ENCODE data around the gene TTLL8. TPM values are rescaled to one million over a fixed set of nuclear protein-coding genes. Genes with fewer than 3 reads are reported as not detected.
"Not testable (repeated sequence)": the region's sequence is repeated elsewhere in the genome, so short reads cannot be mapped to it uniquely, and the experiment has no call there.

Gene TTLL8
- total RNA-seq: not detected

DNA sequence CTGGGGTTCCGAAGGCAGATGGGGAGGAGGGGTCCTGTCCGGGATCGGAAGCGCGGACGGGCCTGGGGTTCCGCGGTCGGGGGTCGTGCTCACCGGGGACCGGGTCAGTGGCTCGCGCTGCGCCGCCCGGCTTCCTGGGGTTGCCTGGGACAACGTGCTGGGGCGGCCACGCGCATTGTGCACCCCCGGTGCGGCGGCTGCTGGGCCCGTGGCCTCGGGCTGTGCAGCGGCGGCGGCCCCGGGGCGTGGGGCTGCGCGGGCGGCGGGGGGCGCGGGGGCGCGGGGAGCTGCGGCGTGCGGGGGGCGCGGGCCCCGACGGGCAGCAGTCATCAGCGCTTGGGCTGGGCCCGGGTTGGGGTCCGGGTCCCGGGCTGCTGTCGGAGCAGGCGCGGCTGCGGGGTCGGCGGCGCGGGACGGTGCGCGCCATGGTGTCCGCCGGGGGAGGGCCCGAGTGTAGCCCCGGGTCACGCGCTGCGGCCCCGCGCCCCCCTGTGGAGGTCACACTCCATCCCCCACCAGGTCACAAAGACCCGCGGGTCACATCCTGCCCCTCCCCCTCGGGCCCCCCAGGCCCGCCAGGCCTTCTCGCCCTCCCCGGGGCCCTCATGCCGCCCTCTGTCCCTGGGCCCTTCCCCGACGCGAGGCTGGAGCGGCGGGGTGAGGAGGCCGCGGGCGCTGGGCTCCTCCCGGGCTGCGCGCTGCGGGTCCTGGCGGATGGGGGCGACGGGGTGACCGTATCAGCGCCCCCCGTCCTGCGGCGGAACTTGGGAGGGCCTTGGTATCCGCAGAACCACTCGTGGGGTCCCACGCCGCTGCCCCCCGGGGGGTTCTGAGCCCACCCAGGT is at the start of gene TTLL8:
Gene TTLL8, minus strand, starts transcription at position 238 of the 845 bp plus-strand sequence.
- DNase-seq: no peak

DNA sequence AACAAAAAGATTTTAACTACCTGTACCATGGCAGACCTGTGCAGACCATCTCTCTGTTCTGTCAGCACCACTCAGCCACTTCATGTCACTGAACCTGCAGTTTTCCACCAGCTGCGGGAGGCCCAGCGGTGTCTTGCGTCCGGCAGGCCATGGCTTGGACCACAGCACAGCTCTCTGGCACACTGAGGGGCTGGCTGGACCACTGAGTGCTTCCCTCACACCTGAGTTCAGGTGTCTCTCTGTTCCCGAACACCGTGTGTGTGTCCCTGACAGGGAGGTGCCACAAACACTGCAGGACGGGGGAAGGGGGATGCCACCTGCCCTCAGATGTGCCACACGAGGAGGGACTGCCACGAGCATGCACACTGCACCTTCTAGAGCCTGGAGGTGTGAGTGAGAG is 49.4 kb upstream of the TTLL8 start:
- no peak for DNase-seq

DNA sequence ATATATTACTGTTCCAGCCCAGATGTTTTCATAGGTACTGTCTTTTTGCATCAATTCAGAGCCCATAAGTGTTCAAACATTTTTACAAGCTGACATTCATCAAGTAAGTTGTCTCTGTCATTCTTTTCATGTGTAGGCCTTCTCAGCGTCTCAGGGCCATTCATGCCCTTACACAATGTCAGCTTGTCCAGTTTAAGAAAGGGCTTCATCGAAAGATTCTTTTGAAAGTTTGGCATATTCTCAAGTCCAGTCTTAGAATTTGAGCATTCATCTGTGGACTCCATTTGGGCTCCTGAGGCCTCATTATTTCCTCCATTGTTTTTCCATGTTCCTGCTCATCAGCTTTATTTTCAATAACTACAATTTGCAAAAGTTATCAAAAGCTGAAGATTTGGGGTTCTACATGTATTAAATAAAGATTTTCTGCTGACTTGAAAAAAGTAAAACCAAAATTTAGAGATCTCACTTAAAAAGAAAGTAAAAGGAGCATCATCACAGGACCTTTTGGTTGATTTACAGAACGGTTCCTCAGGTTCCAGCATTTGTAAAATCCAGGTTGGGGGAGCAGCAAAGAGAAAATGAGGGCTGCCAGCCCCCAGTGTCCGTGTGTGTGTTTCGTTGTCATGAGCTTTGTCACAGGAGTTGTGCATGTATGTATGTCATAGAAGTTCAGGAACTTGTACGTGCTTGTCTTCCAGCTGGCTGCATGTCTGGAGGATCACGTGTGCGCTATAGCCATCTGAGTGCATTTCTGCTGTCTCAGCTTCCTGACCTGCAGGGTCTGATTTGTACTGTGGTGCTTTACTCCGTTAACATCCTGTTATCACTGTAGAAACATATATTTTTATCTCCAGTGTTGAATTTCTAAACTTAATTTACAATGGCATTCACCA is 47.4 kb upstream of the TTLL8 start:
- DNase-seq: peak; percentile 70

DNA sequence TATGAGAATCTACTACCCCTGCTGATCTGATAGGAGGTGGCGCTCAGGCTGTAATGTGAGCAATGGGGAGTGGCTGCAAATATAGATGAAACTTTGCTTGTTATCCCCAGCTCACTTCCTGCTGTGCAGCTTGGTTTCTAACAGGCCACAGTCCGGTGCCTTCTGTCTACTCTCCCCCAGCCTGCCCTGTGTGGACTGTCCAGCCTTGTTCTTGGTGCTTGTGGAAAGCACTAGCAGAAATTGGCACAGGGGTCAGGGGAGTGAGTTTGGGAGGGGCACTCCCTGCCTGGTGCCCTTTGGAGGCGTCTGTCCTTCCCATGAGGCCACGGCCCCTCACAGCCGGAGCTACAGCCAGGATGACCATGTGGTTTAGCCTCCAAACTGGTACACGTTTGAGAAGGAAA is 46.0 kb upstream of the TTLL8 start:
- DNase-seq: no peak

DNA sequence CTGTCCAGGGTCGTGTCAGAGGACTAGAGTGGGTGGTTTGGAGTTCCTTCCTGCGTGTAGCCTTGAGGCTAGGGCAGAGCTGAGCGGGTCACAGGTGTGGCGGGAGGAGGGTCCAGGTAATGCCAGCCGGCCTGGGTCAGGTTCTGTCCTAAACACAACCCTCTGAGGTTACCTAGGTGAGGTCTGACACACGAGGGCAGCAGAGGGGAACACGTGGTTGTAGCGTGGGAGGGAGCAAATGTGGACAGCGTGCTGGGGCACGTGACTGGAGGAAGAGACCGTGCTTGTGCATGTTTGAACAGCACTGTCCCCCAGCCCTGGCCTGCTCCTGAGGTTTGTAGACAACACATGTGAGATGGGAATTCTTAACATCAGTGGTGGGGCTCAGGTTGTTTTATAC is 44.8 kb upstream of the TTLL8 start:
- no peak for DNase-seq

DNA sequence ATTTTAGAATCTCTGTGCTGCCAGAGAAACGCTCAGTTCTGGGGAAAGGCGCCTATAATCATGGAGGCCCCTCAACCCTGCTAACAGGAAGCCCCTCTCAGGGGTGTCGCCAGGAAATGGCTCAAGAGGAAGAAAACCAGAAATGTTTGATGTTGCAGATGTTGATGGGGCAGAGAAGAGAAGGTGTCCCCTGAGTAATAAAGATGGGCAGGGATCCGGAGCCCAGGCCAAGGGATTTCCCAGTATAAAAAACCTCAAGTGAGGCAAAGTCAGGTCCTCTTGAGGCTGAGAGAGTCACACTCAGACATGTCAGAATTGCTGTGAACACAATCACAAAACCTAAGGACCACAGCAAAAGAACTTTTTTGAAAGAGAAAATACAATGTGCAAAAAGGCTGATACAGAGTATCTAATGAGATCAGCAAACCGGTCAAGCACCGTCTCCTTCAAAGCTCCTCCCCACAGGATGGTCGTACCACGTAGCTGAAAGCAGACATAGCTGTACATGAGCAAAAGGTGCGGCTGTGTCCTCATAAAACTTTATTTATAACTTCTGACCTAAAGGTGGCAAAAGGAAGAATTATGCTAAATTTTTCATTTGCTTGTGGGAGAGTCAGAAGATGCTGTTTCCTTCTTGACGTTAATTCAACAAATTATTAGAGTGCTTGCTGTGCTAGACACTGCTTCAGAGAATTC is 43.9 kb upstream of the TTLL8 start:
- DNase-seq: no peak

DNA sequence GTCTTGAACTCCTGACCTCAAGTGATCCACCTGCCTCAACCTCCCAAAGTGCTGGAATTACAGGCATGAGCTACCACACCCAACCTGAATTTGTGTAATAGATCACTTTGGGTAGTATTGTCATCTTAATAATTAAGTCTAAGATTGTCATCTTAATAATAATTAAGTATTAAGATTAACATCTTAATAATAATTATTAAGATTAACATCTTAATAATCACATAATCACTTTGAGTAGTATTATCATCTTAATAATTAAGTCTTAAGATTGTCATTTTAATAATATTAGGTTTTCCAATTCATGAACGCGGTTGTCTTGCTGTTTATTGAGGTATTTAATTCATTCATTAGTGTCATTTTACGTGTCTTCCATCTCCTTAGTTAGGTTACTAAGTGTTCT is 40.0 kb upstream of the TTLL8 start:
- DNase-seq: no peak

DNA sequence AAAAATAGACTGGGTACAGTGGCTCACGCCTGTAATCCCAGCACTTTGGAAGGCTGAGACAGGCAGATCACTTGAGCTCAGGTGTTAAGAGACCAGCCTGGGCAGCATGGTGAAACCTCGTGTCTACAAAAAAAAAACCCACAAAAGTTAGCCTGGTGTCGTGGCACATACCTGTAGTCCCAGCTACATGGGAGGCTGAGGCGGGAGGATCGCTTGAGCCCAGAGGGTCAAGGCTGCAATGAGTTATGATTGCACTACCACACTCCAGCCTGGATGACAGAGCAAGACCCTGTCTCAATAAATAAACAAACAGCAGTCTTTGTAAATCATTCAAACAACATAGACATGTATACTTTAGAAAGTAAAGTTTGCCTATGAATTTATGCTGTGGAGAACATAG is 34.2 kb upstream of the TTLL8 start:
- no peak for DNase-seq

DNA sequence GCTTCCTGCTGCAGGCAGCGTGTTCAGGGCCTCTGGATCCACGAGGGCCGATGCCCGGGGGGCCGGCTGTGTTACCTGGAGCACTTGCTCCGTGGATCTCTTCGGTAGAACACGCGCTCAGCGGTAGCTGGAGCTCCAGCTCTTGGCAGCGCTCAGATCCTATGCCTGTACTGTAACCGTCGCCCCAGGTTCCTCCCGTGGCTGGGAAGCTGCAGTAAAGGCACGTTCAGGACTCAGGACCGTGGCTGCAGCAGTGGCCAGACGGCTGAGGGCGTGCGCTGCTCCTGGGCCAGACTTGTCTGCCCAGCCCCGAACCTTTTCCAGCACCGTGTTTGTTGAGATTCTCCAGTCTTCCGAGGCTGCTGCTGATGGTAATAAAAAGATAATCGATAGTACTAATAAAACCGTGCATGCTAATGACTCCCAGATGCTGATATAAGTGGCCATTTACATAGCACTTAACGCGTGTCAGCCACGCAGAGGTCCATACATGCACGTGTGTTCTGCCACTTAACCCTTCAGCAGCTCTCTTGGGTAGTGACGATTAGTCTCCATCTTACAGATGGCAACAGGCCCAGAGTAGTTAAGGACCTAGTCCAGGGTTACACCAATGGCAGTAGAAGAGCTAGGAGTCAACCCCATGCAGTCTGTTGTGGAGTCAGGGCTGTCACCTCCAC is 33.1 kb upstream of the TTLL8 start:
- no peak for DNase-seq

DNA sequence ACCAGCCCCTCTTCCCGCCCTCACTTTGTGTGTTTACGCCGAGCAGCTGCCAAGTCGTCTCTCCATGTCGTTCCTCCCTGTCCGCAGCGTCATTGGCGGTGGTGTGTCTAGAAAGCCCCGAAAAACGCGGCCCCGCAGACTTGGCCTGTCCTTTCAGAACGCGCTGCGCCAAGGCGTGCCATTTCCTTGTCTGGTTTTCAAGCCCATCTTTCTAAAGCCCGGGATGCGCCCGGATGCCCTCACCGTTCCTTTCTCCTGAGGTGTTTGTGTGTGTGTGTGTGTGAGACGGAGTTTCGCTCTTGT is 32.3 kb upstream of the TTLL8 start:
- no peak for DNase-seq

DNA sequence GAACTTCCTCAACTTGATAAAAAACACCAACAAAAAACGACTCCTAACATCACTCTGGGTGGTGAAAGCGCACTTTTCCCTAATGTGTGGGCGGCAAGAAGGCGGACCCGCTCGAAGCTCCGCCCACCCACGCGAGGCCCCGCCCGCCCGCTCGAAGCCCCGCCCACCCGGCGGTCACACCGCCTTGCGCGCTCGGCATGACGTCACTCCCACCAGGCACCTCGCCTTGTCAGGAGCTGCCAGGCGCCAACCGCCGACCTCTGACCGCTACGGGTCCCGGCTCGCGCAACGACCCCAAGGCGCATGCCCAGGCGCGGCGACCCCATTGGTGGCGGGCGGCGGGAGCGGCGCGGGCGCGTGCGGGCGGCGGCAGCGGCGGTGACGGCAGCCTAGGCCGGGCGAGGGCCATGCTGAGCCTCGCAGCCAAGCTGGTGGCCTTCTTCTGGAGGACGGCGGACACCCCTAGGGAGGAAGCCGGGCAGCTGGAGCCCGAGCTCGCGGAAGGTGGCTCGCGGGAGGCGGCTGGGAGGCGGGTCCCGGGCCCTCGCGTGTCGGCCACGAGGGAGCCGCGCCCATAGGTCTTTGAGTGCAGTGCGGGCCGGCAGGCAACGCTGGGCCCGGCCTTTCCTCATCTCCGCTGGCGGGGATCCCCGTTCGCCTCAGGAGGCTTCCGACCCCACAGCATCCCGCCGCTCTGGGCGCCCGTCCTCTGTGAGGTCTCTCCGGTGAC is 31.7 kb upstream of the TTLL8 start, which contains the start of gene MOV10L1:
Gene MOV10L1, plus strand, starts transcription at position 325 of the 730 bp plus-strand sequence. Its CDS starts 83 bp downstream, at position 408.
- DNase-seq: no peak

DNA sequence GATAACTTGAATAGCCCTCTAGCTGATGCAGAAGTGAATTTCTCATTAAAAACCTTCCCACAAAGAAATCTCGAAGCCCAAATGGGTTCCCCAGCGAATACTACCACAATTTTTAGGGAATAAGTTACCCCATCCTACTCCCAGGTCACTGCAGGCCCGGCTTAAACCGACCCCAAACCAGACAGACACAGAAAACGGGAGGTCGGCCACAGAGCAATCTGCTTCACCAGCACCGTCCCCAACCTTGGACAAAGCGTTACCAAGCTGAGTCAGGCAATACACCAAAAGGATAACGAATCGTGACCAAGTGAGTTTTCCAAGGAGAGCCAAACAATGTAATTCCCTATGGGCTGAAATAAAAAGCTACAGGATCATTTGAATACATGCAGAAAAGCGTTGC is 31.1 kb upstream of the TTLL8 start:
- no peak for DNase-seq

DNA sequence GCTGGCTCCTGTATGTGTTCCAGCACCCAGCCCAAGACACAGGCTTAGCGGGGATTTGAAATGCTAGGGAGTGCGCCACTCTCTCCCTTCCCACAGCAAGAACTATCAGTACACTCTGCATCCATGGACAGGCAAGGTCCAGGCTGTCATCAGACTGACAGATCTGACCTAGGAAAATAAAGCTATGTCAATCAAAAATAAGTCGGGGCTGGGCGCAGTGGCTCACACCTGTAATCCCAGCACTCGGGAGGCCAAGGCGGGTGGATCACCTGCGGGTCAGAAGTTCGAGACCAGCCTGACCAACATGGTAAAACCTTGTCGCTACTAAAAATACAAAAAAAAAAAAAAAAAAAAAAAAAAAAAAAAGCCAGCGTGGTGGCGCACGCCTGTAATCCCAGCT is 30.0 kb upstream of the TTLL8 start:
- DNase-seq: no peak

DNA sequence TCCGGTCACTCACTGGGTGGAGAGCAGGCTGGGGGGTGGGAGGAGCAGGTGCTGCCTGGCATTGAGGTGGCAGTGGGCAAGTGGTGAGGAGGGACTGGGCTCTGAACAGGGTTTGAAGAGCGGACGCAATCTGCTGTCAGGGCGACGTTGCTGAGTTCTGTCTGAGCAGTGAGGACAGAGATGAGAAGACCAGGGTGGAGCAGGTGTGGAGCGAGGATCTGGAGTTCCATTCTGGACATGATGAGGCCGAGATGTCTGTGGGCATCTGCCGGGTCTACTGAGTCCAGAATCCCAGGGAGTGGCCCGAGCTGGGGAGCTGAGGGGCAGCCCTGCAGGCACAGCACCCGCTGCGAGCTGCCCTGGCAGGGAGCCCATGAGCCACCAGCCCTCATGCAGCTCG is 29.5 kb upstream of the TTLL8 start:
- no peak for DNase-seq

DNA sequence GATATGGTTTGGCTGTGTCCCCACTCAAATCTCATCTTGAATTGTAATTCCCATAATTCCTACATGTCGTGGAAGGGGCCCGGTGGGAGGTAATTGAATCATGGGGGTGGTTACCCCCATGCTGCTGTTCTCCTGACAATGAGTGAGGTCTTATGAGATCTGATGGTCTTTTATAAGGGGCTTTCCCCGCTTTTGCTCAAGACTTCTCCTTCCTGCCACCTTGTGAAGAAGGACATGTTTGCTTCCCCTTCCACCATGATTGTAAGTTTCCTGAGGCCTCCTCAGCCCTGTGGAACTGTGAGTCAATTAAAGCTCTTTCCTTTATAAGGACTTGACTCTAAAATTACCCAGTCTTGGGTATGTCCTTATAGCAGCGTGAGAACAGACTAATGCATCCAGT is 28.9 kb upstream of the TTLL8 start:
- DNase-seq: not testable (repeated sequence)

DNA sequence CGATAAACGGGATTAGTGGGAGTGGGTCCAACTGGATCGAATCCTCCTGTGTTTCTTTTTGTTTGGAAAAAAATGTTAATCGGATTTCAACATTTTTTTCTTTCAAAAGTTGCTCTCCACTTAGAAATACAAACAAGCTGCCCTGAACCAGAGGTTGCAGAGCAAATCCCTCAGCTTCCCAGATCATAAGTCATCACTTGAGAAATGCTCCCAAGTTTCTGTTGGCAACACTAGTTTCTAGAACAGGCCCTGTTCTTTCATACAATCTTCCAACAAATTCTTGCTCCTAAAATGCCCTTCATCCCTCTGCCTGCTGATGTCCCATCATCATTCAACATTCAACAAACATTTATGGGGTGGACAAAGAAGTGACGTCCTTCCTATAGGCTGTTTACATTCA is 28.4 kb upstream of the TTLL8 start:
- DNase-seq: no peak

DNA sequence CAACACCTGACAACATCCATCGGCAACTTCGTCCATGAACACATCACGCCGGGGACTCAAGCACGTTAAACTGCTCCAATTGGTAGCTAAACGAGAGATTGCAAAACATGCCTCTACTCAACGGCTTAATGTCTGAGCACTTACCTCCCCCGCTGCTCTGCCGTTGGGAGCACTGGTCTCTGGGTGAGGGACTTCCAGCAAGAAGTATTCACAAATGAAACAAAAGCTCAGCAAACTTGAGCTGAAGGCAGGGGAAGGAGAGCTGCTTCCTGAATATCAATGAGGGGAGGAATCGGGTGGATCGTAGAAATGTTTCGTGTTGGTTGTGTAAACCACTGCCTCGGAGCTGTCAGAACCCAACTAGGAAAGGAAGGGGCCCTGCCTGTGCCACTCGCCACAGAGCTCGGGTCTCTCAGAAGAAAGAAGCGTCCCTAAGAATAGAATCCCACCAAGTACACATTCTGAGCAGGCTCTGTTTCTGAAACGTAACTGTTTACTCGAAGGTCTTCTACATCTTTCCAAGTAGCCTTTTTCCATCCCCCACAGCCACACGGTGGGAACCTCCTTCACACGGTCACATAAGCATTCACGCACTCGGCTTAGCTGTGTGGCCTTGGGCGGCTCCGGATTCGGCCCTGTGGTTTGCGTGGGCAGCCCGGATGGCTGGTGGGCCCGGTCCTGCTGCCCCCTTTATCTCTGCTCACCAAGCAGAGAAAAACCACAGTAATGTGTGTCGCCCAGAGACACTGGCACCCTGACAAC is 27.3 kb upstream of the TTLL8 start, which contains the start of gene MLC1:
Gene MLC1, minus strand, starts transcription at position 216 of the 762 bp plus-strand sequence. CDS start 524 bp downstream, outside the sequence.
- no peak for DNase-seq

DNA sequence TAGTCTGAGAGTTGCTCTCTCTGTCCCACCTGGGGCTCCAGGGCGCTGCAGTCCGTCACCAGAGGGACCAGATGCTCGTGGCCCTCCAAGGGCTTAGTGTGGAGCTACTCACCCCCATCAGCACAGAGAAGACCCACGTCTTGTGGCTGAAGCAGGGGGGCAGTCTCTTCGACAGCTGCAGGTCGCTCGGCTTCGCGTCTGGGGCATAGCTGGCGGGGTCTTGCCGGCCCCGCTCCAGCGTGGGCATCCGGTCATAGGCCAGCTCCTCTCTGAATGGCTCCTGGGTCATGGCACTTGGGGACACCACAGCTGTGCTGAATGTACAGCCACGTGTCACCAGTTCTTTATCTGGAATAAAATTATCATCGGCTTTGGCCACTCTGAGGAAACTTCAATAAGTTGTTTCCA is 26.5 kb upstream of the TTLL8 start:
- DNase-seq: no peak

DNA sequence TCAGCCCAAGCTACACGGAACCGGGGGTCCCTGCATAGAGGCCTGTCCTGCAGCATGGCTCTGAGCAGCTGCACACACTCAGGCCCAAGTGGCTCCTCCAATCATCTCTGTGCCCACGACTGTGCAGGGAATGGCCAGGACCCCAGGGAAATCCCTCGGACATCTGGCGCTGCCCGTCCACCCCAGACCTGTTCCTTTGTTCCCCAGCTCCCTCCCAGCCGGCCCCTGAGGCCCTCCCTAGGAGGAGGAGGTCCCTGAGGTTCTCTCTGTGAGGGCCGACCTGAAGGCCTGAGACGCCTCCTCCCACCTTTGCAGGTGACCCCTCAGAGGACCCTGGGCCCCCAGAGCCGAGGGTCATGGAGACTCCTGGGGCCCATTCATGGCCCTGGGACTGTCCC is 26.0 kb upstream of the TTLL8 start:
- DNase-seq: no peak

DNA sequence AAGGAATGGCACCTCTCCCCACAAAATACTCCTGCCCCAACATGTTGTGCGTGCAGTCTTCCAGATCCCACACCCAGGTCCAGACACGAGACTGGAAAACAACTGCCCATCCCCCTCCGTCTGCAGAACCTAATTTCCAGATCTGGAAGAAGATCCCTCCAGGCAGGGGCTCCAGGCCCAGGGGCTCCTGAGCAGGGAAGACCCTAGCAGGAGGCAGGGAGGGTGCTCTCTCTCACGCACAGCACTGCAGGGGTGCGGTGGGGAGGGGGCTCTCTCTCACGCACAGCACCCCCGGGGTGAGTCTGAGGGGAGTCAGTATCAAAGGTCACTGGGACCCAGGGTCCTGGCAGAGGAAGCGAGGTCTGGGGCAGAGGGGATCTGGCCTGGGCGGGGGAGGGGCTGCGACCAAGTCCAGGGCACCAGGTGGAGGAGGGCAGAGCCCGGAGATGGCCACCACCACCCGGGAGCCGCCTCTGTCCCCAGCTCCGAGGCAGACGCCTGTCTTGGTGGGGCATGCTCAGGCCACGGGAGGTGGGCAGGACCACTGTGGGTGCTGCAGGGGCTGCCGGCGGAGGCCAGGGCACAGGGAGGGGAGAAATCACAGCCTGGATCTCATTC is 25.5 kb upstream of the TTLL8 start:
- DNase-seq: peak; percentile 39
